PC-3 (cell line): ENCODE measurements around the gene DLG1. TPM values are rescaled to one million over a fixed set of nuclear protein-coding genes. Genes with fewer than 3 reads are reported as not detected.

Experiments used
- ATAC-seq: fragments of 200-7000 bp; cut with Tn5 transposase; 2 replicates; pipeline ENCODE4 v1.9.1; 2020; ENCODE audit warnings: mild to moderate bottlenecking, moderate library complexity
- BruUV-seq: library from RNA; stranded (reverse); fragments of 400-500 nt; replicated peaks from 2 replicates; lab custom pipeline; 2021; lab: Mats Ljungman, UMichigan
- CTCF ChIA-PET: fragments of 300-600 bp; sonication (Branson Sonifier 250); formaldehyde crosslinking; loops from one replicate; lab custom pipeline; 2022; ENCODE audit warnings: antibody characterized with exemption; lab: Charles Lee
- POLR2A ChIA-PET: fragments of 300-600 bp; sonication (Branson Sonifier 250); formaldehyde crosslinking; loops from one replicate; lab custom pipeline; 2022; ENCODE audit warnings: antibody characterized with exemption; ENCODE audit not compliant: unreplicated experiment; lab: Charles Lee
- DNase-seq: peaks from one replicate; pipeline ENCODE4 v3.0.0-alpha.2; 2015
- H2AFZ ChIP-seq: fragments of 300-600 bp; sonication (generic); 2 replicates; pipeline ENCODE4 v1.6.0; 2016; ENCODE audit warnings: antibody characterized with exemption, low read length
- H3F3A ChIP-seq: fragments of 300-600 bp; sonication (generic); one replicate; pipeline ENCODE4 v1.6.0; 2017; ENCODE audit warnings: antibody characterized with exemption, low read length, control low read depth, mild to moderate bottlenecking; ENCODE audit not compliant: unreplicated experiment
- H3K27ac ChIP-seq: fragments of 300-600 bp; sonication (generic); 2 replicates; pipeline ENCODE4 v1.5.1; 2016; ENCODE audit warnings: mild to moderate bottlenecking, low read length
- H3K27me3 ChIP-seq: fragments of 300-600 bp; sonication (generic); 2 replicates; pipeline ENCODE4 v1.6.1; 2016; ENCODE audit warnings: low read length, mixed read lengths
- H3K36me3 ChIP-seq: fragments of 300-600 bp; sonication (generic); 2 replicates; pipeline ENCODE4 v1.6.1; 2016; ENCODE audit warnings: low read depth, mixed run types, low read length, mixed read lengths
- H3K4me1 ChIP-seq: fragments of 300-600 bp; sonication (generic); 2 replicates; pipeline ENCODE4 v1.5.1; 2016; ENCODE audit warnings: low read length; ENCODE audit not compliant: insufficient read depth
- H3K4me2 ChIP-seq: fragments of 300-600 bp; sonication (generic); 2 replicates; pipeline ENCODE4 v1.6.0; 2016; ENCODE audit warnings: low read length
- H3K4me3 ChIP-seq: fragments of 300-600 bp; sonication (generic); 2 replicates; pipeline ENCODE4 v1.5.1; 2016; ENCODE audit warnings: mild to moderate bottlenecking, low read length, mixed read lengths
- H3K79me2 ChIP-seq: fragments of 300-600 bp; sonication (generic); 2 replicates; pipeline ENCODE4 v1.6.1; 2017; ENCODE audit warnings: low read length, mixed read lengths
- H3K9ac ChIP-seq: fragments of 300-600 bp; sonication (generic); 2 replicates; pipeline ENCODE4 v1.6.0; 2016; ENCODE audit warnings: mild to moderate bottlenecking, low read length
- H3K9me2 ChIP-seq: fragments of 300-600 bp; sonication (generic); replicated peaks from 2 replicates; pipeline ENCODE4 v1.6.1; 2016; ENCODE audit warnings: mixed run types, low read length, mixed read lengths
- H3K9me3 ChIP-seq: fragments of 300-600 bp; sonication (generic); 2 replicates; pipeline ENCODE4 v1.6.1; 2016; ENCODE audit warnings: low read length, mixed read lengths
- H4K20me1 ChIP-seq: fragments of 300-600 bp; sonication (generic); 2 replicates; pipeline ENCODE4 v1.6.1; 2016; ENCODE audit warnings: low read length, mixed read lengths
- EZH2 ChIP-seq: fragments of 300-600 bp; sonication (generic); IDR thresholded peaks from one replicate; pipeline ENCODE4 v1.6.1; 2017; ENCODE audit warnings: antibody characterized with exemption, mild to moderate bottlenecking, low read length; ENCODE audit not compliant: unreplicated experiment
- EZH2phosphoT487 ChIP-seq: fragments of 300-600 bp; sonication (generic); IDR thresholded peaks from 2 replicates; pipeline ENCODE4 v1.6.1; 2018; ENCODE audit warnings: mild to moderate bottlenecking, antibody characterized with exemption, low read length, borderline replicate concordance
- intact Hi-C: fragments of 100-400 bp; cut with micrococcal nuclease; formaldehyde crosslinking; loops from 2 replicates; pipeline ENCODE4 v1.9.0; 2023
- total RNA-seq: library from RNA; depleted of rRNA; stranded (reverse); fragments of >200 nt; gene quantifications from 2 replicates; pipeline ENCODE4 v1.2.3, GENCODE V29; 2014
- TF ChIP-seq, protein P1 (sequence below): fragments of 300-600 bp; sonication (generic); conservative IDR thresholded peaks from 2 replicates; pipeline ENCODE4 v1.5.1; 2017; ENCODE audit warnings: antibody characterized with exemption, low read depth, mild to moderate bottlenecking, low read length

Gene DLG1
- total RNA-seq, 1 experiment from 2014 or later = 60.8 TPM

DNA sequence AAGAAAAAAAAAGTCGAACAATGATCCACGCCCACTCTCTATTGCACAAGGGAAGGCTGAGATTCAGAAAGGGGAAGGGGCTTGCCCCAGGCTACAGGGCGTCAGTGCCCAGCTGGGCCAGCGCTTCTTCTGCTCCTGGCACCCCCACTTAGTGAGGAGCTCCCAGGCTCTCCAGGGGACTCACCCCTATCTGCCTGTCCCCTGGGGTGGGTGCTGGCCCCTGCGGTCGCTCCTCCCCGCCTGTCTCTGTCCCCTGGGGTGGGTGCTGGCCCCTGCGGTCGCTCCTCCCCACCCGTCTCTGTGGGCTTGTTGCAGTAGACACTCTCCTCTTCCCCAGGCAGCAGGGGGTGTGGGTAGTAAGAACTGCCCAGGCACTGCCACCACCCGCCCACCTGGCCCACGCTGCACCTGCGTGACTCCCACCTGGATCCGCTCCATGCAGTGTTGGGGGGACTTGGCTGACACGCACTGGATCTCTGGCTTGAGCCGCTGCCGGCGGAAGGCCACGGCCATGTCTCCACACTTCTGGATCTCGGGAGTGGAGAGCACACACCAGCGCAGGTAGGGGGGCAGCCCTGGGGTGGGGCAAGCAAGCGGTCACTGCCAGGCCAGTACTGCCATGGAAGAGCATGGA is 283.4 kb downstream of the DLG1 start:
- ChIA-PET CTCF (no interaction called here), POLR2A (no interaction called here)
- TF ChIP-seq, protein P1, sequence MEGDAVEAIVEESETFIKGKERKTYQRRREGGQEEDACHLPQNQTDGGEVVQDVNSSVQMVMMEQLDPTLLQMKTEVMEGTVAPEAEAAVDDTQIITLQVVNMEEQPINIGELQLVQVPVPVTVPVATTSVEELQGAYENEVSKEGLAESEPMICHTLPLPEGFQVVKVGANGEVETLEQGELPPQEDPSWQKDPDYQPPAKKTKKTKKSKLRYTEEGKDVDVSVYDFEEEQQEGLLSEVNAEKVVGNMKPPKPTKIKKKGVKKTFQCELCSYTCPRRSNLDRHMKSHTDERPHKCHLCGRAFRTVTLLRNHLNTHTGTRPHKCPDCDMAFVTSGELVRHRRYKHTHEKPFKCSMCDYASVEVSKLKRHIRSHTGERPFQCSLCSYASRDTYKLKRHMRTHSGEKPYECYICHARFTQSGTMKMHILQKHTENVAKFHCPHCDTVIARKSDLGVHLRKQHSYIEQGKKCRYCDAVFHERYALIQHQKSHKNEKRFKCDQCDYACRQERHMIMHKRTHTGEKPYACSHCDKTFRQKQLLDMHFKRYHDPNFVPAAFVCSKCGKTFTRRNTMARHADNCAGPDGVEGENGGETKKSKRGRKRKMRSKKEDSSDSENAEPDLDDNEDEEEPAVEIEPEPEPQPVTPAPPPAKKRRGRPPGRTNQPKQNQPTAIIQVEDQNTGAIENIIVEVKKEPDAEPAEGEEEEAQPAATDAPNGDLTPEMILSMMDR = no peak
- TF ChIP-seq EZH2phosphoT487 (no peak), EZH2 (no peak)
- BruUV-seq = no TSS peak
- Histone ChIP-seq H3K27ac (no peak overlapping the region), H3K4me2 (no peak overlapping the region), H4K20me1 (no peaks in the 10 kb centered on the region), H3K9me2 (no peaks in the 10 kb centered on the region), H3K4me3 (no peak overlapping the region), H3K9me3 (no peaks in the 10 kb centered on the region), H3K36me3 (no peaks in the 10 kb centered on the region), H3K9ac (no peak overlapping the region), H3K79me2 (no peaks in the 10 kb centered on the region), H3F3A (no peaks in the 10 kb centered on the region), H3K4me1 (no peaks in the 10 kb centered on the region), H3K27me3 (no peaks in the 10 kb centered on the region), H2AFZ (no peak overlapping the region)
- ATAC-seq (no peak), DNase-seq (no peak)
- intact Hi-C loops = loop anchor here (1.0 kb wide), 1 partner anchor 25 kb away; no protein-coding TSS in a partner anchor

GRCh38 chr3:197014024-197014423 is 284.4 kb downstream of the DLG1 start:
- no TSS peak for BruUV-seq

GRCh38 chr3:197012540-197012883 is 285.9 kb downstream of the DLG1 start:
- no peaks in the 10 kb centered on the region for H3K36me3 ChIP-seq
- no peaks in the 10 kb centered on the region for H3K4me1 ChIP-seq
- DNase-seq = no peak
- TF ChIP-seq EZH2 (no peak), EZH2phosphoT487 (no peak)
- TF ChIP-seq, protein P1 = no peak
- H3K4me3 ChIP-seq = no peak overlapping the region
- H3K4me2 ChIP-seq = no peak overlapping the region
- no peaks in the 10 kb centered on the region for H3K9me2 ChIP-seq
- no peak overlapping the region for H3K9ac ChIP-seq
- no peaks in the 10 kb centered on the region for H4K20me1 ChIP-seq
- no peaks in the 10 kb centered on the region for H3K27me3 ChIP-seq
- no peaks in the 10 kb centered on the region for H3F3A ChIP-seq
- ATAC-seq = no peak
- no peaks in the 10 kb centered on the region for H3K79me2 ChIP-seq
- H3K27ac ChIP-seq = no peak overlapping the region
- CTCF ChIA-PET = no interaction called here
- intact Hi-C loops = no loop called here
- no TSS peak for BruUV-seq
- no peak overlapping the region for H2AFZ ChIP-seq
- POLR2A ChIA-PET = no interaction called here
- H3K9me3 ChIP-seq = no peaks in the 10 kb centered on the region

More at GRCh38 chr3:197014024-197014423, 284.4 kb downstream of the DLG1 start:
- H3K9me2 ChIP-seq = no peaks in the 10 kb centered on the region
- DNase-seq = no peak
- POLR2A ChIA-PET = no interaction called here
- H3K4me1 ChIP-seq = no peaks in the 10 kb centered on the region
- no peak overlapping the region for H3K4me3 ChIP-seq
- no peaks in the 10 kb centered on the region for H3K36me3 ChIP-seq
- H3K4me2 ChIP-seq = no peak overlapping the region
- no peaks in the 10 kb centered on the region for H3F3A ChIP-seq
- intact Hi-C loops = loop anchor here (1.0 kb wide), 1 partner anchor 24 kb away; no protein-coding TSS in a partner anchor
- H3K79me2 ChIP-seq = no peaks in the 10 kb centered on the region
- no peak overlapping the region for H3K9ac ChIP-seq
- no peak overlapping the region for H3K27ac ChIP-seq
- H4K20me1 ChIP-seq = no peaks in the 10 kb centered on the region
- ATAC-seq = no peak
- no peaks in the 10 kb centered on the region for H3K27me3 ChIP-seq
- CTCF ChIA-PET = no interaction called here
- TF ChIP-seq, protein P1 = no peak
- TF ChIP-seq EZH2phosphoT487 = no peak
- TF ChIP-seq EZH2 = no peak
- no peak overlapping the region for H2AFZ ChIP-seq
- H3K9me3 ChIP-seq = no peaks in the 10 kb centered on the region
